CD14-positive monocyte (primary cell): ENCODE results near the gene NDUFS4. TPM values are rescaled to one million over a fixed set of nuclear protein-coding genes. Genes with fewer than 3 reads are reported as not detected.
A peak's percentile ranks its signal among the peaks of the same experiment; 100 is the strongest.
"Not testable (repeated sequence)": the region's sequence is repeated elsewhere in the genome, so short reads cannot be mapped to it uniquely, and the experiment has no call there.

ENCODE experiments used
- DNase-seq, 3 donors: peaks; one replicate each; pipeline ENCODE4 v3.0.0-alpha.2; 2011 to 2022
- H2AFZ ChIP-seq: 2 replicates; pipeline ENCODE4 v1.6.0; 2012; ENCODE audit warnings: mild to moderate bottlenecking, low read depth, low read length, inconsistent platforms; ENCODE audit not compliant: insufficient read depth, poor library complexity, severe bottlenecking
- H3K27ac ChIP-seq, 2 donors: 1 replicate in 1 of 2; 2 replicates in 1 of 2; pipeline ENCODE4 v1.5.1; 2012 to 2013; ENCODE audit warnings: low read length in 2 of 2, control low read depth in 1 of 2, inconsistent platforms in 1 of 2, low read depth in 1 of 2, mild to moderate bottlenecking in 1 of 2
- H3K27me3 ChIP-seq, 2 donors: one replicate each; pipeline versions ENCODE4 v1.6.0 to v1.6.1; 2011 to 2013; ENCODE audit warnings: low read length in 2 of 2; ENCODE audit not compliant: control insufficient read depth in 2 of 2, insufficient read depth in 2 of 2
- H3K36me3 ChIP-seq, 2 donors: replicated peaks in 1 of 2; 1 replicate in 1 of 2; 2 replicates in 1 of 2; pipeline versions ENCODE4 v1.5.1 to v1.6.1; 2012 to 2013; ENCODE audit warnings: low read length in 2 of 2, control low read depth in 1 of 2, inconsistent platforms in 1 of 2, mild to moderate bottlenecking in 1 of 2; ENCODE audit not compliant: insufficient read depth in 2 of 2, control insufficient read depth in 1 of 2
- H3K4me1 ChIP-seq, 2 donors: 1 replicate in 1 of 2; 2 replicates in 1 of 2; pipeline versions ENCODE4 v1.5.1 to v1.6.1; 2012 to 2013; ENCODE audit warnings: low read length in 2 of 2, control low read depth in 1 of 2, inconsistent platforms in 1 of 2, mild to moderate bottlenecking in 1 of 2, moderate library complexity in 1 of 2; ENCODE audit not compliant: insufficient read depth in 2 of 2, control insufficient read depth in 1 of 2
- H3K4me2 ChIP-seq: replicated peaks from 2 replicates; pipeline ENCODE3; 2012; ENCODE audit warnings: low read length, moderate library complexity, mild to moderate bottlenecking; ENCODE audit not compliant: poor library complexity, severe bottlenecking; ENCODE audit errors: extremely low read depth
- H3K4me3 ChIP-seq, 3 experiments: fragments of 200-600 bp in 1 of 3; sonication (generic) in 1 of 3; replicated peaks in 1 of 3; 1 replicate in 2 of 3; 2 replicates in 1 of 3; pipeline ENCODE4 v1.5.1; 2011 to 2013; ENCODE audit warnings: low read length in 3 of 3, mild to moderate bottlenecking in 3 of 3, control low read depth in 2 of 3, low read depth in 2 of 3, inconsistent platforms in 1 of 3, moderate library complexity in 1 of 3
- H3K79me2 ChIP-seq: 2 replicates; pipeline ENCODE4 v1.6.0; 2012; ENCODE audit warnings: mild to moderate bottlenecking, control low read depth, inconsistent platforms, low read length, moderate library complexity; ENCODE audit not compliant: insufficient read depth
- H3K9ac ChIP-seq: 2 replicates; pipeline ENCODE4 v1.6.0; 2017; ENCODE audit warnings: low read length, mild to moderate bottlenecking; ENCODE audit not compliant: insufficient read depth, poor library complexity, severe bottlenecking
- H3K9me3 ChIP-seq, 2 donors: replicated peaks in 1 of 2; 1 replicate in 1 of 2; 2 replicates in 1 of 2; pipeline versions ENCODE4 v1.5.1 to v1.6.1; 2012 to 2013; ENCODE audit warnings: low read length in 2 of 2, control low read depth in 1 of 2; ENCODE audit not compliant: control insufficient read depth in 1 of 2, insufficient read depth in 1 of 2
- H4K20me1 ChIP-seq: 2 replicates; pipeline ENCODE4 v1.6.0; 2012; ENCODE audit warnings: mild to moderate bottlenecking, low read length, control low read depth, moderate library complexity; ENCODE audit not compliant: insufficient read depth
- H3K27ac Mint-ChIP-seq, 7 donors: one replicate each; pipeline ENCODE4 v1.8.0; 2020; ENCODE audit warnings: mild to moderate bottlenecking in 7 of 7, mixed read lengths in 7 of 7, moderate library complexity in 6 of 7, inconsistent platforms in 2 of 7
- H3K27me3 Mint-ChIP-seq, 3 donors: one replicate each; pipeline ENCODE4 v1.8.0; 2021 to 2022; ENCODE audit warnings: low read depth in 3 of 3, mild to moderate bottlenecking in 3 of 3, mixed read lengths in 3 of 3, moderate library complexity in 3 of 3, inconsistent platforms in 1 of 3
- H3K36me3 Mint-ChIP-seq, 2 donors: one replicate each; pipeline ENCODE4 v1.8.0; 2020; ENCODE audit warnings: mixed read lengths in 2 of 2, inconsistent platforms in 1 of 2, mild to moderate bottlenecking in 1 of 2
- H3K4me1 Mint-ChIP-seq: one replicate; pipeline ENCODE4 v1.8.0; 2020; ENCODE audit warnings: mild to moderate bottlenecking, mixed read lengths
- H3K4me3 Mint-ChIP-seq, 2 donors: one replicate each; pipeline ENCODE4 v1.8.0; 2020; ENCODE audit warnings: mild to moderate bottlenecking in 2 of 2, mixed read lengths in 2 of 2, moderate library complexity in 1 of 2
- H3K9me3 Mint-ChIP-seq, 7 donors: one replicate each; pipeline ENCODE4 v1.8.0; 2020 to 2022; ENCODE audit warnings: mixed read lengths in 7 of 7, mild to moderate bottlenecking in 6 of 7, moderate library complexity in 6 of 7, inconsistent platforms in 2 of 7
- CTCF ChIP-seq: fragments of 200-600 bp; IDR thresholded peaks from one replicate; pipeline ENCODE4 v1.8.0; 2022; ENCODE audit warnings: antibody characterized with exemption, mild to moderate bottlenecking
- WGBS: methylation state at CpG from one replicate; pipeline ENCODE4 v1.1.5; 2013; ENCODE audit warnings: missing lambda C conversion rate; ENCODE audit not compliant: insufficient coverage; 5-methylcytosine and 5-hydroxymethylcytosine counted together
- intact Hi-C, 2 donors: fragments of 100-400 bp; cut with micrococcal nuclease; formaldehyde crosslinking; loops; one replicate each; pipeline versions ENCODE4 v1.15.0 to v1.15.1; 2023
- polyA plus RNA-seq, 3 donors: library from polyadenylated mRNA; depleted of rRNA in 1 of 3; unstranded in 2 of 3; stranded (reverse) in 1 of 3; fragments of 300-500 nt in 2 of 3; fragments of >200 nt in 1 of 3; fragmentation: Illumina TruSeq in 2 of 3; gene quantifications; 1 replicate in 2 of 3; 2 replicates in 1 of 3; pipeline ENCODE4 v1.2.3, GENCODE V29; 2012 to 2021

The NDUFS4 gene
- polyA plus RNA-seq, 3 donors: 42.5 to 118 (median 111) TPM

GRCh38 chr5:53547226-53547625, 13.2 kb upstream of the NDUFS4 start:
- Mint-ChIP-seq H3K27ac (no peak overlapping the region), H3K27me3 (peaks cover 0 to 2% (median 0%) of the 10 kb centered on the region in 3 donors), H3K4me3 (no peak overlapping the region), H3K36me3 (no peaks in the 10 kb centered on the region), H3K9me3 (peaks cover 0 to 1% (median 0%) of the 10 kb centered on the region in 7 donors), H3K4me1 (peaks cover 7% of the 10 kb centered on the region)
- H3K4me3 ChIP-seq: no peak overlapping the region
- no peaks in the 10 kb centered on the region for H3K27me3 ChIP-seq
- H2AFZ ChIP-seq: no peak overlapping the region
- H3K36me3 ChIP-seq: no peaks in the 10 kb centered on the region
- no peak overlapping the region for H3K9ac ChIP-seq
- H3K27ac ChIP-seq: no peak overlapping the region
- WGBS: 83% methylated on average over 3 of the region's 4 CpGs
- no peak overlapping the region for H3K4me2 ChIP-seq
- H4K20me1 ChIP-seq: no peaks in the 10 kb centered on the region
- TF ChIP-seq CTCF: no peak
- no peaks in the 10 kb centered on the region for H3K9me3 ChIP-seq
- intact Hi-C loops: no loop called here
- H3K4me1 ChIP-seq: no peaks in the 10 kb centered on the region
- no peaks in the 10 kb centered on the region for H3K79me2 ChIP-seq
- no peak for DNase-seq

- H3K9me3 ChIP-seq, H2AFZ ChIP-seq, H3K9ac ChIP-seq, H3K79me2 ChIP-seq, H3K27me3 ChIP-seq, H3K36me3 Mint-ChIP-seq, DNase-seq, H3K27me3 Mint-ChIP-seq, H3K27ac ChIP-seq, H3K4me3 ChIP-seq, H3K36me3 ChIP-seq, H3K9me3 Mint-ChIP-seq, H3K4me3 Mint-ChIP-seq, H3K4me1 ChIP-seq, H3K4me2 ChIP-seq, intact Hi-C loops, H4K20me1 ChIP-seq, H3K4me1 Mint-ChIP-seq: not testable (repeated sequence)
- peak overlapping the region in 1 of 7 donors; percentile 37 for H3K27ac Mint-ChIP-seq
- no CpG with 5 or more reads among the region's 7 CpGs for WGBS
These were observed 11.9 kb upstream of the NDUFS4 start for GRCh38 chr5:53548501-53548900.
